Neural cell (in vitro differentiated cells): ENCODE results near the gene ERMARD. TPM values are rescaled to one million over a fixed set of nuclear protein-coding genes. Genes with fewer than 3 reads are reported as not detected.

Source experiments
- H2AFZ ChIP-seq: fragments of 200-600, 300-800 bp; sonication (generic), shearing (Covaris generic); 2 replicates; pipeline ENCODE4 v1.6.0; 2014; ENCODE audit warnings: low read depth, mild to moderate bottlenecking, antibody characterized with exemption, low read length, moderate library complexity
- H3F3A ChIP-seq: fragments of 200-600 bp; shearing (Covaris generic); 2 replicates; pipeline ENCODE4 v1.6.1; 2016; ENCODE audit warnings: mild to moderate bottlenecking, moderate library complexity, mixed read lengths, antibody characterized with exemption, low read length; ENCODE audit not compliant: insufficient read depth, poor library complexity, severe bottlenecking
- H3K27ac ChIP-seq: fragments of 200-600, 300-800 bp; sonication (generic), shearing (Covaris generic); 2 replicates; pipeline ENCODE4 v1.5.1; 2014; ENCODE audit warnings: mild to moderate bottlenecking, low read length, moderate library complexity
- H3K27me3 ChIP-seq: fragments of 300-800, 200-600 bp; sonication (generic), shearing (Covaris generic); 2 replicates; pipeline ENCODE4 v1.6.0; 2014; ENCODE audit warnings: mild to moderate bottlenecking, low read depth, low read length, moderate library complexity; ENCODE audit not compliant: insufficient read depth
- H3K36me3 ChIP-seq: fragments of 300-800, 200-600 bp; sonication (generic), shearing (Covaris generic); 2 replicates; pipeline ENCODE4 v1.5.1; 2014; ENCODE audit warnings: mild to moderate bottlenecking, antibody characterized with exemption, low read length, moderate library complexity; ENCODE audit not compliant: insufficient read depth
- H3K4me2 ChIP-seq: fragments of 300-800, 200-600 bp; sonication (generic), shearing (Covaris generic); 2 replicates; pipeline ENCODE4 v1.6.0; 2014; ENCODE audit warnings: mild to moderate bottlenecking, low read length
- H3K4me3 ChIP-seq: fragments of 300-800, 200-600 bp; sonication (generic), shearing (Covaris generic); 2 replicates; pipeline ENCODE4 v1.5.1; 2014; ENCODE audit warnings: mild to moderate bottlenecking, low read length, moderate library complexity
- H3K79me2 ChIP-seq: fragments of 200-600 bp; shearing (Covaris generic); replicated peaks from 2 replicates; pipeline ENCODE4 v1.6.0; 2014; ENCODE audit warnings: mild to moderate bottlenecking, low read length, moderate library complexity; ENCODE audit not compliant: insufficient read depth
- H3K9ac ChIP-seq: fragments of 300-800, 200-600 bp; sonication (generic), shearing (Covaris generic); 2 replicates; pipeline ENCODE4 v1.6.1; 2016; ENCODE audit warnings: mild to moderate bottlenecking, low read length, mixed read lengths
- H3K9me2 ChIP-seq: fragments of 200-600 bp; shearing (Covaris generic); 2 replicates; pipeline ENCODE4 v1.6.1; 2016; ENCODE audit warnings: mild to moderate bottlenecking, low read length, mixed read lengths; ENCODE audit not compliant: insufficient read depth
- H3K9me3 ChIP-seq: fragments of 200-600, 300-800 bp; sonication (generic), shearing (Covaris generic); 2 replicates; pipeline ENCODE4 v1.6.1; 2016; ENCODE audit warnings: mild to moderate bottlenecking, mixed run types, low read length, moderate library complexity, mixed read lengths
- H4K20me1 ChIP-seq: fragments of 200-600 bp; shearing (Covaris generic); 2 replicates; pipeline ENCODE4 v1.6.1; 2016; ENCODE audit warnings: mild to moderate bottlenecking, mixed run types; ENCODE audit not compliant: insufficient read depth
- EP300 ChIP-seq: fragments of 450-650 bp; conservative IDR thresholded peaks from 2 replicates; pipeline ENCODE4 v1.6.1; 2014; ENCODE audit warnings: antibody characterized with exemption, mild to moderate bottlenecking, moderate library complexity; ENCODE audit not compliant: poor library complexity, severe bottlenecking
- EZH2 ChIP-seq: fragments of 200-600, 300-800 bp; shearing (Covaris generic), sonication (generic); IDR thresholded peaks from 2 replicates; pipeline ENCODE4 v1.6.1; 2014; ENCODE audit warnings: antibody characterized with exemption, low read length, borderline replicate concordance, mild to moderate bottlenecking; ENCODE audit not compliant: insufficient read depth, poor library complexity, severe bottlenecking
- MXI1 ChIP-seq: fragments of 450-650 bp; conservative IDR thresholded peaks from 2 replicates; pipeline ENCODE4 v1.6.1; 2014; ENCODE audit warnings: antibody characterized with exemption, mild to moderate bottlenecking; ENCODE audit not compliant: poor library complexity, severe bottlenecking
- POLR2AphosphoS5 ChIP-seq: IDR thresholded peaks from 2 replicates; pipeline ENCODE4 v1.6.1; 2012
- RAD21 ChIP-seq: fragments of 450-650 bp; conservative IDR thresholded peaks from 2 replicates; pipeline ENCODE4 v1.6.1; 2014; ENCODE audit warnings: antibody characterized with exemption, mild to moderate bottlenecking, moderate library complexity
- SMC3 ChIP-seq: fragments of 450-650 bp; conservative IDR thresholded peaks from 2 replicates; pipeline ENCODE4 v1.6.1; 2014; ENCODE audit warnings: antibody characterized with exemption, mild to moderate bottlenecking, moderate library complexity; ENCODE audit not compliant: poor library complexity
- TAF1 ChIP-seq: IDR thresholded peaks from 2 replicates; pipeline ENCODE4 v1.6.1; 2012; ENCODE audit warnings: low read depth
- polyA plus RNA-seq: library from polyadenylated mRNA; depleted of rRNA; stranded (reverse); fragments of >200 nt; gene quantifications from 2 replicates; pipeline ENCODE4 v1.2.3, GENCODE V29; 2014
- TF ChIP-seq, protein P1 (sequence below): IDR thresholded peaks from 2 replicates; pipeline ENCODE4 v1.6.1; 2012; ENCODE audit warnings: borderline replicate concordance
- TF ChIP-seq, protein P2 (sequence below): fragments of 450-650 bp; IDR thresholded peaks from 2 replicates; pipeline ENCODE4 v1.5.1; 2014; ENCODE audit warnings: antibody characterized with exemption, mild to moderate bottlenecking, moderate library complexity; ENCODE audit not compliant: poor library complexity, severe bottlenecking

ERMARD gene
- polyA plus RNA-seq, 1 donor from 2014 or later = 51.2 TPM

DNA sequence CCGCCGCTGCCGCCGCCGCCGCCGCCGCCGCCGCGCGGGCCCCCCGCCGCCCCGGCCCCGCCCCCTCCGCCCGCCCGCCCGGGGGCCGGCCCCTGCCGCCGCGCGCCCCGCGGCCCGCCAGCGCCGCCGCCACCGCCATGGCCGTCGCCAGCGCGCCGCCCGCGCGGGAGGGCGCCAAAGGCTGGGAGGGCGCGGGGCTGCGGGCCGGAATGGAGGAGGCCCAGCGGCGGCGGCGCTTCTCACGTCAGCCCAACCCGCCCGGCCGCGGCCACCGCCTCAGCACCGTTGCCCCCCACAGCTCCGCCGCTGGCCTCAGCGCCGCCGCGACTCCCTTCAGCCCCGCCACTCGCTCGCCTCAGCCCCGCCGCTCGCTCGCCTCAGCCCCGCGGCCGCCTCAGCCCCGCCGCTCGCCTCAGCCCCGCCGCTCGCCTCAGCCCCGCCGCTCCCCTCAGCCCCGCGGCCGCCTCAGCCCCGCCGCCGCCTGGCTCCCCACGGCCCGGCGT, 27.4 kb upstream of the ERMARD start:
- no peak overlapping the region for H2AFZ ChIP-seq
- no peak overlapping the region for H3K27ac ChIP-seq
- H3K9me3 ChIP-seq = no peaks in the 10 kb centered on the region
- no peaks in the 10 kb centered on the region for H3K27me3 ChIP-seq
- no peaks in the 10 kb centered on the region for H3K36me3 ChIP-seq
- H3K4me2 ChIP-seq = no peak overlapping the region
- peaks cover 9% of the 10 kb centered on the region for H3F3A ChIP-seq
- H3K79me2 ChIP-seq = peaks cover 58% of the 10 kb centered on the region
- H3K9me2 ChIP-seq = no peaks in the 10 kb centered on the region
- H4K20me1 ChIP-seq = peaks cover 10% of the 10 kb centered on the region
- peak overlapping the region; percentile 71 for H3K9ac ChIP-seq
- no peak for TF ChIP-seq RAD21
- TF ChIP-seq EZH2 = no peak
- TF ChIP-seq, protein P1, sequence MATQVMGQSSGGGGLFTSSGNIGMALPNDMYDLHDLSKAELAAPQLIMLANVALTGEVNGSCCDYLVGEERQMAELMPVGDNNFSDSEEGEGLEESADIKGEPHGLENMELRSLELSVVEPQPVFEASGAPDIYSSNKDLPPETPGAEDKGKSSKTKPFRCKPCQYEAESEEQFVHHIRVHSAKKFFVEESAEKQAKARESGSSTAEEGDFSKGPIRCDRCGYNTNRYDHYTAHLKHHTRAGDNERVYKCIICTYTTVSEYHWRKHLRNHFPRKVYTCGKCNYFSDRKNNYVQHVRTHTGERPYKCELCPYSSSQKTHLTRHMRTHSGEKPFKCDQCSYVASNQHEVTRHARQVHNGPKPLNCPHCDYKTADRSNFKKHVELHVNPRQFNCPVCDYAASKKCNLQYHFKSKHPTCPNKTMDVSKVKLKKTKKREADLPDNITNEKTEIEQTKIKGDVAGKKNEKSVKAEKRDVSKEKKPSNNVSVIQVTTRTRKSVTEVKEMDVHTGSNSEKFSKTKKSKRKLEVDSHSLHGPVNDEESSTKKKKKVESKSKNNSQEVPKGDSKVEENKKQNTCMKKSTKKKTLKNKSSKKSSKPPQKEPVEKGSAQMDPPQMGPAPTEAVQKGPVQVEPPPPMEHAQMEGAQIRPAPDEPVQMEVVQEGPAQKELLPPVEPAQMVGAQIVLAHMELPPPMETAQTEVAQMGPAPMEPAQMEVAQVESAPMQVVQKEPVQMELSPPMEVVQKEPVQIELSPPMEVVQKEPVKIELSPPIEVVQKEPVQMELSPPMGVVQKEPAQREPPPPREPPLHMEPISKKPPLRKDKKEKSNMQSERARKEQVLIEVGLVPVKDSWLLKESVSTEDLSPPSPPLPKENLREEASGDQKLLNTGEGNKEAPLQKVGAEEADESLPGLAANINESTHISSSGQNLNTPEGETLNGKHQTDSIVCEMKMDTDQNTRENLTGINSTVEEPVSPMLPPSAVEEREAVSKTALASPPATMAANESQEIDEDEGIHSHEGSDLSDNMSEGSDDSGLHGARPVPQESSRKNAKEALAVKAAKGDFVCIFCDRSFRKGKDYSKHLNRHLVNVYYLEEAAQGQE = no peak
- peak overlapping the region; percentile 41 for H3K4me3 ChIP-seq

DNA sequence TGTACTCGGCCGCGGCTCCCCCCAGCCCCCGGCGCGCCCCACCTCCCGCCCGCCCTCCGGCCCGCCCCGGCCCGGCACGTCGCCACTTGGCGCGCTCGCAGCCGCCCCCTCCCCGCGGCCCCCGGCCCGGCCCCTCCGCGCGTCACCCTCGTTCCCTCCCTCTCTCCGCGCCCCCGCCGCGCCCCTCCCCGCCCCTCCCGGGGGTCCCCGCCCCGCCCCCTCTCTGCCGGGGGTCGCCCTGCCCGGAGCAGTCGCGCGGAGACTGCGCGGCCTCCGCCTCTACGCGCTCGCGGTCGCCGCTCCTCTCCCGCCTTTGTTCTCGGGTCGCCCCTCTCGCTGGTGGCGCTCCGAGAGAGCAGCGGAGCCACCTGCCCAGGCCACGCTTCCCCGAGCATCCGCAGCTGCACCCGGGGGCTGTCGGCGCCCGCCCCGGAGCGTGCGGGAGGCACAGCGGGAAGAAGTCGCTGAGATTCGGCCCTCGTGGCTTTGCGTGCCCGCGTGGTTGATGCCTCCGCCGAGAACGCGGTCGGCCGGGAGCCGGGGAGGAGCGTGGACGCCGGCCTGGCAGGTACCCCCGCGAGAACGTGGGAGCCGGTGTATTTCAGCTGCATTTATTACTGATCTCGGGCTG, 26.8 kb upstream of the ERMARD start, which contains the start of gene PHF10:
PHF10 (minus strand) TSS at position 7 of the 631 bp plus-strand sequence. CDS start 569 bp downstream, outside the sequence.
- H3K9me3 ChIP-seq = no peaks in the 10 kb centered on the region
- H3K9me2 ChIP-seq = no peaks in the 10 kb centered on the region
- no peaks in the 10 kb centered on the region for H3K36me3 ChIP-seq
- peaks cover 10% of the 10 kb centered on the region for H4K20me1 ChIP-seq
- H3K4me2 ChIP-seq = peak within 1 kb of the TSS; percentile 92
- H3F3A ChIP-seq = peaks cover 9% of the 10 kb centered on the region
- peak within 1 kb of the TSS; percentile 93 for H3K4me3 ChIP-seq
- H3K9ac ChIP-seq = peak within 1 kb of the TSS; percentile 95
- peaks cover 52% of the 10 kb centered on the region for H3K79me2 ChIP-seq
- H2AFZ ChIP-seq = peak within 1 kb of the TSS; percentile 92
- TF ChIP-seq EZH2 = no peak
- TF ChIP-seq, protein P1 = peak; percentile 73
- TF ChIP-seq SMC3 = peak; percentile 16
- TF ChIP-seq POLR2AphosphoS5 = peak; percentile 92
- peak; percentile 97 for TF ChIP-seq MXI1
- TF ChIP-seq, protein P2, sequence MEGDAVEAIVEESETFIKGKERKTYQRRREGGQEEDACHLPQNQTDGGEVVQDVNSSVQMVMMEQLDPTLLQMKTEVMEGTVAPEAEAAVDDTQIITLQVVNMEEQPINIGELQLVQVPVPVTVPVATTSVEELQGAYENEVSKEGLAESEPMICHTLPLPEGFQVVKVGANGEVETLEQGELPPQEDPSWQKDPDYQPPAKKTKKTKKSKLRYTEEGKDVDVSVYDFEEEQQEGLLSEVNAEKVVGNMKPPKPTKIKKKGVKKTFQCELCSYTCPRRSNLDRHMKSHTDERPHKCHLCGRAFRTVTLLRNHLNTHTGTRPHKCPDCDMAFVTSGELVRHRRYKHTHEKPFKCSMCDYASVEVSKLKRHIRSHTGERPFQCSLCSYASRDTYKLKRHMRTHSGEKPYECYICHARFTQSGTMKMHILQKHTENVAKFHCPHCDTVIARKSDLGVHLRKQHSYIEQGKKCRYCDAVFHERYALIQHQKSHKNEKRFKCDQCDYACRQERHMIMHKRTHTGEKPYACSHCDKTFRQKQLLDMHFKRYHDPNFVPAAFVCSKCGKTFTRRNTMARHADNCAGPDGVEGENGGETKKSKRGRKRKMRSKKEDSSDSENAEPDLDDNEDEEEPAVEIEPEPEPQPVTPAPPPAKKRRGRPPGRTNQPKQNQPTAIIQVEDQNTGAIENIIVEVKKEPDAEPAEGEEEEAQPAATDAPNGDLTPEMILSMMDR = no peak
- no peak for TF ChIP-seq RAD21
- peak; percentile 38 for TF ChIP-seq EP300
- TF ChIP-seq TAF1 = peak; percentile 26
- peak within 1 kb of the TSS; percentile 92 for H3K27ac ChIP-seq
- H3K27me3 ChIP-seq = no peaks in the 10 kb centered on the region
